Tibial nerve (tissue), 4 donors: ENCODE measurements around the gene TEX19. TPM values are rescaled to one million over a fixed set of nuclear protein-coding genes. Genes with fewer than 3 reads are reported as not detected.

Source experiments
- DNase-seq, 2 donors: peaks; one replicate each; pipeline ENCODE4 v3.0.0-alpha.2; 2019; ENCODE audit warnings: low spot score in 2 of 2
- H3K27ac ChIP-seq, 4 donors: fragments of 200-600 bp; sonication (generic) in 3 of 4; one replicate each; pipeline ENCODE4 v1.5.1; 2017 to 2019; ENCODE audit warnings: mild to moderate bottlenecking in 1 of 4
- H3K27me3 ChIP-seq, 2 donors: fragments of 200-600 bp; sonication (generic) in 1 of 2; one replicate each; pipeline versions ENCODE4 v1.5.1 to v1.6.0; 2017 to 2019
- H3K36me3 ChIP-seq, 3 donors: fragments of 200-600 bp; sonication (generic); one replicate each; pipeline ENCODE4 v1.5.1; 2018 to 2019
- H3K4me1 ChIP-seq, 4 donors: fragments of 200-600 bp; sonication (generic) in 3 of 4; one replicate each; pipeline ENCODE4 v1.5.1; 2017 to 2019
- H3K4me3 ChIP-seq, 4 donors: fragments of 200-600 bp; sonication (generic) in 3 of 4; one replicate each; pipeline ENCODE4 v1.5.1; 2017 to 2019; ENCODE audit warnings: mild to moderate bottlenecking in 1 of 4, moderate library complexity in 1 of 4
- H3K9me3 ChIP-seq, 4 donors: fragments of 200-600 bp; sonication (generic) in 3 of 4; one replicate each; pipeline ENCODE4 v1.5.1; 2017 to 2019
- CTCF ChIP-seq, 5 experiments: fragments of 200-600 bp in 3 of 5; fragments of 450-650 bp in 2 of 5; sonication (generic) in 3 of 5; IDR thresholded peaks; one replicate each; pipeline ENCODE4 v1.5.1; 2016 to 2019; ENCODE audit warnings: antibody characterized with exemption in 5 of 5, mild to moderate bottlenecking in 3 of 5, moderate library complexity in 2 of 5
- EP300 ChIP-seq, 2 donors: sonication (generic); formaldehyde crosslinking; IDR thresholded peaks; one replicate each; pipeline ENCODE4 v1.6.1; 2017; ENCODE audit warnings: antibody characterized with exemption in 2 of 2, mild to moderate bottlenecking in 1 of 2
- POLR2A ChIP-seq, 2 donors: fragments of 450-650 bp; IDR thresholded peaks; one replicate each; pipeline ENCODE4 v1.6.1; 2017; ENCODE audit warnings: antibody characterized with exemption in 2 of 2, mild to moderate bottlenecking in 2 of 2, moderate library complexity in 2 of 2
- WGBS, 2 donors: methylation state at CpG; one replicate each; pipeline ENCODE4 v1.1.5; 2018; 5-methylcytosine and 5-hydroxymethylcytosine counted together
- total RNA-seq, 4 donors: library from RNA; depleted of rRNA; stranded (reverse); fragments of >200 nt; gene quantifications; one replicate each; pipeline ENCODE4 v1.1.0, GENCODE V29; 2016

Gene TEX19
- total RNA-seq, 4 donors from 2014 or later = not detected

- Histone ChIP-seq H3K36me3 (no peaks in the 10 kb centered on the region), H3K27ac (no peak overlapping the region), H3K9me3 (no peaks in the 10 kb centered on the region), H3K27me3 (peaks cover 0 to 10% of the 10 kb centered on the region in 2 donors), H3K4me3 (no peak overlapping the region), H3K4me1 (peaks cover 0 to 21% (median 4%) of the 10 kb centered on the region in 4 donors)
- TF ChIP-seq POLR2A (IDR thresholded peaks at IDR 0.05) (no peak), CTCF (IDR thresholded peaks at IDR 0.05) (no peak), EP300 (IDR thresholded peaks at IDR 0.05) (no peak)
- 81 to 84% methylated on average over 12 to 15 of the region's 28 CpGs for WGBS, 2 donors
- DNase-seq = no peak
Measured at GRCh38 chr17:82350182-82351030, 8.6 kb upstream of the TEX19 start.

- no peak overlapping the region for H3K4me3 ChIP-seq
- H3K9me3 ChIP-seq = no peaks in the 10 kb centered on the region
- no peaks in the 10 kb centered on the region for H3K36me3 ChIP-seq
- TF ChIP-seq EP300 (IDR thresholded peaks at IDR 0.05) (no peak), POLR2A (IDR thresholded peaks at IDR 0.05) (no peak), CTCF (IDR thresholded peaks at IDR 0.05) (no peak)
- peaks cover 0 to 15% of the 10 kb centered on the region in 2 donors for H3K27me3 ChIP-seq
- WGBS, 2 donors = 56% methylated on average over 21 of the region's 21 CpGs
- peaks cover 0 to 21% (median 4%) of the 10 kb centered on the region in 4 donors for H3K4me1 ChIP-seq
- no peak overlapping the region for H3K27ac ChIP-seq
- DNase-seq = no peak
Measured at GRCh38 chr17:82351254-82351712, 7.8 kb upstream of the TEX19 start.

- Histone ChIP-seq H3K27ac (no peak overlapping the region), H3K4me3 (no peak overlapping the region), H3K36me3 (no peaks in the 10 kb centered on the region), H3K27me3 (peaks cover 0 to 14% of the 10 kb centered on the region in 2 donors), H3K9me3 (no peaks in the 10 kb centered on the region), H3K4me1 (peaks cover 0 to 21% (median 4%) of the 10 kb centered on the region in 4 donors)
- DNase-seq = peak; percentile 82 to 93
- WGBS, 2 donors = 38 to 62% methylated on average over 12 to 26 of the region's 26 CpGs
- TF ChIP-seq CTCF (IDR thresholded peaks at IDR 0.05) = peak; percentile 92 to 97 (median 96)
- TF ChIP-seq EP300 (IDR thresholded peaks at IDR 0.05) = no peak
Measured at GRCh38 chr17:82351713-82352488, 7.1 kb upstream of the TEX19 start.

- WGBS, 2 donors = 87 to 100% methylated on average over 1 to 6 of the region's 8 CpGs
- H3K27ac ChIP-seq = no peak overlapping the region
- peaks cover 0 to 23% of the 10 kb centered on the region in 2 donors for H3K27me3 ChIP-seq
- H3K36me3 ChIP-seq = no peaks in the 10 kb centered on the region
- no peak for DNase-seq
- peaks cover 0 to 18% (median 4%) of the 10 kb centered on the region in 4 donors for H3K4me1 ChIP-seq
- no peaks in the 10 kb centered on the region for H3K9me3 ChIP-seq
- TF ChIP-seq CTCF (IDR thresholded peaks at IDR 0.05) (no peak), EP300 (IDR thresholded peaks at IDR 0.05) (no peak), POLR2A (IDR thresholded peaks at IDR 0.05) (no peak)
- no peak overlapping the region for H3K4me3 ChIP-seq
Measured at GRCh38 chr17:82353484-82353883, 5.6 kb upstream of the TEX19 start.
